Muscle of back (tissue), 11 donors: ENCODE data around the gene TXNRD2. TPM values are rescaled to one million over a fixed set of nuclear protein-coding genes. Genes with fewer than 3 reads are reported as not detected.
"Not testable (repeated sequence)": the region's sequence is repeated elsewhere in the genome, so short reads cannot be mapped to it uniquely, and the experiment has no call there.

Source experiments
- DNase-seq, 3 donors: peaks; one replicate each; pipeline versions ENCODE4 v3.0.0 to v3.0.0-alpha.2; 2013
- polyA plus RNA-seq, 10 donors: library from polyadenylated mRNA; unstranded; fragments of 120-200 nt; gene quantifications; one replicate each; pipeline ENCODE4 v1.2.1, GENCODE V29; 2013; ENCODE audit not compliant: insufficient read length in 10 of 10

Gene TXNRD2
- polyA plus RNA-seq, 10 donors: 13.0 to 19.2 (median 15.0) TPM

- not testable (repeated sequence) for DNase-seq
These were observed 109.6 kb downstream of the TXNRD2 start for GRCh38 chr22:19831979-19832378.

- DNase-seq: no peak
These were observed 110.6 kb downstream of the TXNRD2 start for GRCh38 chr22:19831016-19831415.

GRCh38 chr22:19828035-19828401 is 113.6 kb downstream of the TXNRD2 start:
- no peak for DNase-seq

GRCh38 chr22:19827341-19828034 is 114.1 kb downstream of the TXNRD2 start:
- DNase-seq: no peak

- DNase-seq: no peak
These were observed 115.0 kb downstream of the TXNRD2 start for GRCh38 chr22:19826619-19826950.

GRCh38 chr22:19825904-19826618 is 115.6 kb downstream of the TXNRD2 start:
- no peak for DNase-seq

Other genes starting within 250 kb of the TXNRD2 start
- 100 to 1,000 TPM in 8 of 10 donors, 10 to 100 TPM in 2; 83.2 to 122 (median 105) TPM for gene SEPTIN5, start 227.3 kb downstream of the TXNRD2 start, polyA plus RNA-seq
- 10 to 100 TPM in 7 of 10 donors, 1 to 10 TPM in 3; 4.2 to 15.9 (median 12.4) TPM for gene GP1BB, start 218.3 kb downstream of the TXNRD2 start, polyA plus RNA-seq
- gene TBX1, start 181.0 kb downstream of the TXNRD2 start, polyA plus RNA-seq: 10 to 100 TPM in 1 of 10 donors, 1 to 10 TPM in 9; 5.3 to 16.6 (median 7.6) TPM
- 1 to 10 TPM; 2.1 to 5.3 (median 3.7) TPM for gene GNB1L, start 86.9 kb downstream of the TXNRD2 start, polyA plus RNA-seq
- gene RTL10, start 86.9 kb downstream of the TXNRD2 start, polyA plus RNA-seq: 10 to 100 TPM in 8 of 10 donors, 1 to 10 TPM in 2; 8.6 to 15.0 (median 11.3) TPM
- gene COMT, start within 50 bp of the TXNRD2 start, polyA plus RNA-seq: 10 to 100 TPM; 56.2 to 83.9 (median 69.6) TPM
- gene ARVCF, start 75.0 kb upstream of the TXNRD2 start, polyA plus RNA-seq: 10 to 100 TPM; 40.6 to 96.0 (median 79.9) TPM
- gene TANGO2, start 79.3 kb upstream of the TXNRD2 start, polyA plus RNA-seq: 10 to 100 TPM in 5 of 10 donors, 1 to 10 TPM in 5; 7.5 to 11.8 (median 9.6) TPM
- gene DGCR8, start 138.4 kb upstream of the TXNRD2 start, polyA plus RNA-seq: 10 to 100 TPM; 29.1 to 47.4 (median 38.7) TPM
- gene RANBP1, start 174.3 kb upstream of the TXNRD2 start, polyA plus RNA-seq: 100 to 1,000 TPM in 8 of 10 donors, 10 to 100 TPM in 2; 97.4 to 131 (median 105) TPM
- gene TRMT2A, start 175.4 kb upstream of the TXNRD2 start, polyA plus RNA-seq: 10 to 100 TPM; 24.8 to 50.8 (median 40.5) TPM
- 10 to 100 TPM; 33.2 to 47.4 (median 39.2) TPM for gene ZDHHC8, start 190.0 kb upstream of the TXNRD2 start, polyA plus RNA-seq
- gene CCDC188, start 209.2 kb upstream of the TXNRD2 start, polyA plus RNA-seq: 1 to 10 TPM in 7 of 10 donors, under 1 TPM in 3; 0.79 to 2.3 (median 1.2) TPM